Adrenal gland (tissue), 12 donors: ENCODE measurements around the gene AWAT1. TPM values are rescaled to one million over a fixed set of nuclear protein-coding genes. Genes with fewer than 3 reads are reported as not detected.
"Not testable (repeated sequence)": the region's sequence is repeated elsewhere in the genome, so short reads cannot be mapped to it uniquely, and the experiment has no call there.

ENCODE experiments used
- DNase-seq, 7 donors: peaks; one replicate each; pipeline ENCODE4 v3.0.0-alpha.2; 2019 to 2020
- H3K27ac ChIP-seq, 5 donors: fragments of 200-600 bp; sonication (generic) in 4 of 5; 1 replicate in 3 of 5; 2 replicates in 2 of 5; pipeline versions ENCODE4 v1.5.1 to v1.8.0; 2016 to 2020; ENCODE audit warnings: mild to moderate bottlenecking in 1 of 5
- H3K27me3 ChIP-seq: fragments of 200-600 bp; 2 replicates; pipeline ENCODE4 v1.8.0; 2021
- H3K36me3 ChIP-seq, 2 donors: fragments of 200-600 bp; replicated peaks in 1 of 2; 1 replicate in 1 of 2; 2 replicates in 1 of 2; pipeline versions ENCODE4 v1.5.1 to v1.8.0; 2018 to 2022
- H3K4me1 ChIP-seq, 2 donors: fragments of 200-600 bp; replicated peaks in 1 of 2; 1 replicate in 1 of 2; 2 replicates in 1 of 2; pipeline versions ENCODE4 v1.5.1 to v1.8.0; 2018 to 2021
- H3K4me3 ChIP-seq, 4 donors: fragments of 200-600 bp; sonication (generic) in 3 of 4; one replicate each; pipeline ENCODE4 v1.5.1; 2016 to 2018
- H3K9me3 ChIP-seq, 3 donors: fragments of 200-600 bp; sonication (generic) in 1 of 3; replicated peaks in 1 of 3; 1 replicate in 2 of 3; 2 replicates in 1 of 3; pipeline versions ENCODE4 v1.5.1 to v1.8.0; 2016 to 2021
- CTCF ChIP-seq, 6 experiments: fragments of 450-650 bp in 4 of 6; fragments of 200-600 bp in 2 of 6; sonication (generic) in 1 of 6; IDR thresholded peaks; 1 replicate in 5 of 6; 2 replicates in 1 of 6; pipeline versions ENCODE4 v1.5.1 to v1.8.0; 2016 to 2021; ENCODE audit warnings: antibody characterized with exemption in 6 of 6, mild to moderate bottlenecking in 2 of 6, moderate library complexity in 1 of 6
- POLR2A ChIP-seq, 2 donors: fragments of 450-650 bp; IDR thresholded peaks; one replicate each; pipeline ENCODE4 v1.6.1; 2017; ENCODE audit warnings: antibody characterized with exemption in 2 of 2, mild to moderate bottlenecking in 2 of 2, moderate library complexity in 1 of 2
- WGBS, 4 donors: extraction: QIAGEN DNeasy Blood & Tissue Kit in 2 of 4; methylation state at CpG; one replicate each; pipeline versions ENCODE4 v1.1.5 to v1.1.7; 2013 to 2017; 5-methylcytosine and 5-hydroxymethylcytosine counted together
- intact Hi-C, 2 donors: fragments of 100-400 bp; cut with DNase I; formaldehyde crosslinking; loops; one replicate each; pipeline versions ENCODE4 v1.14.1 to v1.15.0; 2022 to 2023
- polyA plus RNA-seq, 3 donors: library from polyadenylated mRNA; stranded (reverse); fragments of 200-250 nt in 2 of 3; fragments of 350-450 nt in 1 of 3; fragmentation: Illumina TruSeq in 1 of 3; extraction: RNeasy Lipid Tissue Mini Kit (QIAGEN cat#74804) in 1 of 3; gene quantifications; one replicate each; pipeline ENCODE4 v1.2.3, GENCODE V29; 2013 to 2014
- total RNA-seq, 9 donors: library from RNA; depleted of rRNA in 4 of 9; stranded (reverse); fragments of >200 nt in 4 of 9; fragments of 120-200 nt in 1 of 9; fragmentation: NEBNext Ultra II Directional in 1 of 9; extraction: Animal tissue kit (Norgen Biotek cat#: 25700) in 1 of 9; gene quantifications; one replicate each; pipeline versions ENCODE4 v1.1.0 to v1.2.4, GENCODE V29; 2013 to 2023
- donor health status: healthy with polysubstance abuse.
- donor health status: Bipolar disorder and iron deficiency.
- donor health status: DM: yes; HTN: yes; CAD: no.
- donor health status: DM: no; HTN: no; CAD: no.
- donor health status: DM: no; HTN: no; CAD: no.
- donor health status: DM: yes; HTN: yes; CAD: no.

Gene AWAT1
- total and polyA plus RNA-seq, 12 donors, result not detected

GRCh38 chrX:70264784-70265183, 30.3 kb downstream of the AWAT1 start:
- TF ChIP-seq CTCF (IDR thresholded peaks at IDR 0.05), result no peak
- TF ChIP-seq POLR2A (IDR thresholded peaks at IDR 0.05), result no peak
- 53 to 77% (median 57%) methylated on average over 3 of the region's 3 CpGs for WGBS, 4 donors
- no peaks in the 10 kb centered on the region for H3K9me3 ChIP-seq
- no peaks in the 10 kb centered on the region for H3K27me3 ChIP-seq
- no peaks in the 10 kb centered on the region for H3K4me1 ChIP-seq
- no peak overlapping the region for H3K27ac ChIP-seq
- no peaks in the 10 kb centered on the region for H3K36me3 ChIP-seq
- H3K4me3 ChIP-seq, result no peak overlapping the region
- intact Hi-C loops, result no loop called here
- DNase-seq, result no peak

GRCh38 chrX:70268034-70268433, 33.6 kb downstream of the AWAT1 start, which contains the start of gene ARR3:
ARR3 (plus strand) TSS chrX:70268334; CDS start chrX:70269386, 1,052 bp downstream.
- Histone ChIP-seq H3K27ac (no peak within 1 kb of the TSS), H3K4me1 (no peaks in the 10 kb centered on the region), H3K4me3 (no peak within 1 kb of the TSS), H3K27me3 (no peaks in the 10 kb centered on the region), H3K36me3 (no peaks in the 10 kb centered on the region), H3K9me3 (no peaks in the 10 kb centered on the region)
- TF ChIP-seq CTCF (IDR thresholded peaks at IDR 0.05), result no peak
- TF ChIP-seq POLR2A (IDR thresholded peaks at IDR 0.05), result no peak
- intact Hi-C loops, result no loop called here
- DNase-seq, result no peak

- H3K4me3 ChIP-seq, H3K27me3 ChIP-seq, H3K4me1 ChIP-seq, H3K36me3 ChIP-seq, DNase-seq, H3K9me3 ChIP-seq, H3K27ac ChIP-seq, intact Hi-C loops: not testable (repeated sequence)
- 75 to 87% (median 80%) methylated on average over 5 to 7 of the region's 7 CpGs for WGBS, 4 donors
These were observed 39.6 kb downstream of the AWAT1 start for GRCh38 chrX:70274029-70274428.

- Histone ChIP-seq H3K4me1 (no peaks in the 10 kb centered on the region), H3K36me3 (no peaks in the 10 kb centered on the region), H3K9me3 (no peaks in the 10 kb centered on the region), H3K27ac (no peak overlapping the region), H3K27me3 (peaks cover 3% of the 10 kb centered on the region), H3K4me3 (no peak overlapping the region)
- no peak for TF ChIP-seq CTCF (IDR thresholded peaks at IDR 0.05)
- no peak for TF ChIP-seq POLR2A (IDR thresholded peaks at IDR 0.05)
- intact Hi-C loops, result no loop called here
- DNase-seq, result no peak
- WGBS, 4 donors, result 80 to 92% (median 84%) methylated on average over 3 of the region's 3 CpGs
These were observed 44.6 kb downstream of the AWAT1 start for GRCh38 chrX:70279081-70279480.

DNA sequence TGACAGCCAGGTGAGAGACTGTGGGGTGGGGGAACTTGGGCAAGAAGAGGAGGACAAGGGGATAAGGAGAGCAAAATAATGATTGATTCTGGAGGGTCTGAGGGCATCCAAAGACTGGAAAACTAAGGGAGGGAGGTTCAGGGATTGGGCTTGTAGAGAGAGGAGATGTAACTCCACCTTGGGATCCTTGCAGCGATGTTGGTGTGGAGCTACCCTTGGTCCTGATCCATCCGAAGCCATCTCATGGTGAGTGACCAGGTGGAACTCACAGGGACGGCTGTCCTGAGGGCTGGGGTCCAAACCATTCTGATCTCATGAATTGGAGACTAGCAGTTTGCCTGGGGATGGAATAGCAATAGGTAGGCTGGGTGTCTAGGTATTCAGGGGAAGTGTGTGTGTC, 46.1 kb downstream of the AWAT1 start:
- H3K36me3 ChIP-seq, result no peaks in the 10 kb centered on the region
- H3K27me3 ChIP-seq, result peaks cover 3% of the 10 kb centered on the region
- no peaks in the 10 kb centered on the region for H3K9me3 ChIP-seq
- no peak for DNase-seq
- no peaks in the 10 kb centered on the region for H3K4me1 ChIP-seq
- no peak overlapping the region for H3K27ac ChIP-seq
- H3K4me3 ChIP-seq, result no peak overlapping the region
- intact Hi-C loops, result no loop called here
- 69 to 95% (median 93%) methylated on average over 2 to 3 of the region's 3 CpGs for WGBS, 4 donors
- TF ChIP-seq CTCF (IDR thresholded peaks at IDR 0.05), result no peak
- no peak for TF ChIP-seq POLR2A (IDR thresholded peaks at IDR 0.05)
